GM23248 (cell line): ENCODE data around the gene ATP8A1. TPM values are rescaled to one million over a fixed set of nuclear protein-coding genes. Genes with fewer than 3 reads are reported as not detected.

Experiments used
- DNase-seq: peaks from one replicate; pipeline ENCODE4 v3.0.0-alpha.2; 2015
- H2AFZ ChIP-seq: fragments of 200-600 bp; sonication (generic); 2 replicates; pipeline ENCODE4 v1.6.1; 2016; ENCODE audit warnings: antibody characterized with exemption
- H3F3A ChIP-seq: fragments of 200-600 bp; sonication (generic); 2 replicates; pipeline ENCODE4 v1.6.1; 2016; ENCODE audit warnings: mild to moderate bottlenecking, antibody characterized with exemption, mixed run types; ENCODE audit not compliant: insufficient read depth
- H3K27ac ChIP-seq: fragments of 200-600 bp; sonication (generic); 2 replicates; pipeline ENCODE4 v1.5.1; 2016; ENCODE audit warnings: mild to moderate bottlenecking
- H3K27me3 ChIP-seq: fragments of 200-600 bp; sonication (generic); replicated peaks from 2 replicates; pipeline ENCODE4 v1.6.1; 2016; ENCODE audit warnings: mild to moderate bottlenecking; ENCODE audit not compliant: insufficient read depth
- H3K36me3 ChIP-seq: fragments of 200-600 bp; sonication (generic); 2 replicates; pipeline ENCODE4 v1.6.1; 2016; ENCODE audit warnings: low read depth, mild to moderate bottlenecking
- H3K4me1 ChIP-seq: fragments of 200-600 bp; sonication (generic); 2 replicates; pipeline ENCODE4 v1.6.1; 2016; ENCODE audit warnings: mild to moderate bottlenecking; ENCODE audit not compliant: insufficient read depth
- H3K4me2 ChIP-seq: fragments of 200-600 bp; sonication (generic); one replicate; pipeline ENCODE4 v1.6.1; 2016; ENCODE audit warnings: mild to moderate bottlenecking; ENCODE audit not compliant: unreplicated experiment
- H3K4me3 ChIP-seq: fragments of 200-600 bp; sonication (generic); 2 replicates; pipeline ENCODE4 v1.5.1; 2016; ENCODE audit warnings: mild to moderate bottlenecking
- H3K79me2 ChIP-seq: fragments of 200-600 bp; sonication (generic); 2 replicates; pipeline ENCODE4 v1.6.1; 2016; ENCODE audit warnings: mild to moderate bottlenecking; ENCODE audit not compliant: insufficient read depth
- H3K9ac ChIP-seq: fragments of 200-600 bp; sonication (generic); 2 replicates; pipeline ENCODE4 v1.6.1; 2016; ENCODE audit warnings: mild to moderate bottlenecking
- H3K9me2 ChIP-seq: fragments of 200-600 bp; sonication (generic); 2 replicates; pipeline ENCODE4 v1.6.1; 2016; ENCODE audit warnings: mixed run types, mild to moderate bottlenecking, moderate library complexity; ENCODE audit not compliant: insufficient read depth
- H3K9me3 ChIP-seq: fragments of 200-600 bp; sonication (generic); one replicate; pipeline ENCODE4 v1.6.1; 2017; ENCODE audit warnings: low read depth
- H4K20me1 ChIP-seq: fragments of 200-600 bp; sonication (generic); 2 replicates; pipeline ENCODE4 v1.6.0; 2016; ENCODE audit not compliant: insufficient read depth
- EZH2 ChIP-seq: fragments of 200-600 bp; sonication (generic); IDR thresholded peaks from 2 replicates; pipeline ENCODE4 v1.6.1; 2018; ENCODE audit warnings: antibody characterized with exemption, mild to moderate bottlenecking; ENCODE audit not compliant: insufficient read depth, poor library complexity, severe bottlenecking
- EZH2phosphoT487 ChIP-seq: fragments of 200-600 bp; sonication (generic); IDR thresholded peaks from 2 replicates; pipeline ENCODE4 v1.6.1; 2018; ENCODE audit warnings: antibody characterized with exemption, moderate library complexity, mild to moderate bottlenecking, low read depth; ENCODE audit not compliant: insufficient read depth
- WGBS, 2 experiments: methylation state at CpG; one replicate each; pipeline ENCODE4 v1.1.6; 2015 to 2017; ENCODE audit warnings: low lambda C conversion rate in 2 of 2, low coverage in 1 of 2; ENCODE audit errors: missing lambda C conversion rate in 2 of 2; 5-methylcytosine and 5-hydroxymethylcytosine counted together
- in situ Hi-C: fragments of 300-500 bp; cut with MboI; formaldehyde crosslinking; loops from 2 replicates; pipeline ENCODE4 v1.15.0; 2020
- polyA plus RNA-seq: library from polyadenylated mRNA; unstranded; fragments of >200 nt; fragmentation: Nextera tagmentation; extraction: Ambion mirVana; gene quantifications from 2 replicates; pipeline ENCODE4 v1.2.1, GENCODE V29; 2016
- total RNA-seq: library from RNA; depleted of rRNA; stranded (reverse); fragments of >200 nt; shearing (Covaris generic); gene quantifications from 2 replicates; pipeline ENCODE4 v1.2.3, GENCODE V29; 2014

The ATP8A1 gene
- total and polyA plus RNA-seq, 2 experiments from 2014 or later, result 0.11 to 0.13 TPM

DNA sequence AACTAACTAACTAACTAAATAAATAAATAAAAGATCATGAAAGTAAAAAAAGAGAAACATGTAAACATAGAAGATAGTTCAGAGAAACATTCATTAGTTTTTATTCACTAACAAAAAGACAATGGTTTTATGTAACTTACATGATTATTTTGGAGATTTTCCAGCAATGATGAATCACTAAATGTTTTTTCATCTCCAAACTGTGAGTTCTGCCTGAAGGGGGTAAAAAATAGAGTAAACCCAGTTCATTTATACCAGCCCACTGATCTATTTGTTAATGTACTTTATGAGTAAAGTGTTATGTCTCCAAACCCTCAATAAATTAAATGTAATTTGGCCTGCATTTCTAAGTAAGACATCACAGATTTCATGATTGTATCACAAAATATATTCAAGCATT is 101.1 kb downstream of the ATP8A1 start:
- Histone ChIP-seq H3K9me2 (no peaks in the 10 kb centered on the region), H3K27me3 (no peaks in the 10 kb centered on the region), H3K4me1 (no peaks in the 10 kb centered on the region), H3K36me3 (no peaks in the 10 kb centered on the region), H3K79me2 (no peaks in the 10 kb centered on the region), H3K27ac (no peak overlapping the region), H3K9ac (no peak overlapping the region), H3K4me2 (no peak overlapping the region), H4K20me1 (no peaks in the 10 kb centered on the region), H3K9me3 (no peaks in the 10 kb centered on the region), H2AFZ (no peak overlapping the region), H3F3A (no peaks in the 10 kb centered on the region), H3K4me3 (no peak overlapping the region)
- DNase-seq, result peak; percentile 47
- TF ChIP-seq EZH2phosphoT487, result no peak
- no peak for TF ChIP-seq EZH2
- in situ Hi-C loops, result no loop called here

GRCh38 chr4:42554072-42554471 is 102.8 kb downstream of the ATP8A1 start:
- Histone ChIP-seq H3K36me3 (no peaks in the 10 kb centered on the region), H3K9me2 (no peaks in the 10 kb centered on the region), H2AFZ (no peak overlapping the region), H3K4me1 (no peaks in the 10 kb centered on the region), H3K27ac (no peak overlapping the region), H3K27me3 (no peaks in the 10 kb centered on the region), H3K79me2 (no peaks in the 10 kb centered on the region), H3K9me3 (no peaks in the 10 kb centered on the region), H4K20me1 (no peaks in the 10 kb centered on the region), H3K4me3 (no peak overlapping the region), H3K9ac (no peak overlapping the region), H3K4me2 (no peak overlapping the region), H3F3A (no peaks in the 10 kb centered on the region)
- TF ChIP-seq EZH2phosphoT487 (no peak), EZH2 (no peak)
- in situ Hi-C loops, result no loop called here
- WGBS, 2 experiments, result 50 to 55% methylated on average over 3 of the region's 3 CpGs
- DNase-seq, result no peak

- WGBS, 2 experiments, result 72 to 85% methylated on average over 1 of the region's 1 CpG
- no peaks in the 10 kb centered on the region for H3F3A ChIP-seq
- H3K9ac ChIP-seq, result no peak overlapping the region
- no peaks in the 10 kb centered on the region for H3K4me1 ChIP-seq
- in situ Hi-C loops, result no loop called here
- no peak overlapping the region for H3K4me2 ChIP-seq
- TF ChIP-seq EZH2, result no peak
- no peak for TF ChIP-seq EZH2phosphoT487
- no peaks in the 10 kb centered on the region for H3K36me3 ChIP-seq
- no peaks in the 10 kb centered on the region for H3K9me2 ChIP-seq
- no peaks in the 10 kb centered on the region for H3K79me2 ChIP-seq
- no peak overlapping the region for H3K27ac ChIP-seq
- no peak for DNase-seq
- H3K9me3 ChIP-seq, result no peaks in the 10 kb centered on the region
- H2AFZ ChIP-seq, result no peak overlapping the region
- no peak overlapping the region for H3K4me3 ChIP-seq
- no peaks in the 10 kb centered on the region for H4K20me1 ChIP-seq
- H3K27me3 ChIP-seq, result no peaks in the 10 kb centered on the region
Observed at GRCh38 chr4:42549896-42550295, 107.0 kb downstream of the ATP8A1 start.

GRCh38 chr4:42547805-42548204 is 109.1 kb downstream of the ATP8A1 start:
- no peak overlapping the region for H3K4me2 ChIP-seq
- in situ Hi-C loops, result no loop called here
- H3K27me3 ChIP-seq, result no peaks in the 10 kb centered on the region
- H3K4me1 ChIP-seq, result no peaks in the 10 kb centered on the region
- no peak overlapping the region for H3K9ac ChIP-seq
- H3K79me2 ChIP-seq, result no peaks in the 10 kb centered on the region
- TF ChIP-seq EZH2phosphoT487, result no peak
- TF ChIP-seq EZH2, result no peak
- H4K20me1 ChIP-seq, result no peaks in the 10 kb centered on the region
- 59 to 77% methylated on average over 3 of the region's 3 CpGs for WGBS, 2 experiments
- DNase-seq, result no peak
- no peaks in the 10 kb centered on the region for H3K36me3 ChIP-seq
- no peak overlapping the region for H2AFZ ChIP-seq
- no peak overlapping the region for H3K4me3 ChIP-seq
- no peak overlapping the region for H3K27ac ChIP-seq
- no peaks in the 10 kb centered on the region for H3K9me3 ChIP-seq
- H3K9me2 ChIP-seq, result no peaks in the 10 kb centered on the region
- H3F3A ChIP-seq, result no peaks in the 10 kb centered on the region

- TF ChIP-seq EZH2phosphoT487 (no peak), EZH2 (no peak)
- H3K27me3 ChIP-seq, result no peaks in the 10 kb centered on the region
- H3F3A ChIP-seq, result no peaks in the 10 kb centered on the region
- in situ Hi-C loops, result no loop called here
- H3K9ac ChIP-seq, result no peak overlapping the region
- no peak overlapping the region for H2AFZ ChIP-seq
- no peaks in the 10 kb centered on the region for H4K20me1 ChIP-seq
- no peaks in the 10 kb centered on the region for H3K79me2 ChIP-seq
- no peak overlapping the region for H3K4me3 ChIP-seq
- no peaks in the 10 kb centered on the region for H3K4me1 ChIP-seq
- no peaks in the 10 kb centered on the region for H3K36me3 ChIP-seq
- H3K27ac ChIP-seq, result no peak overlapping the region
- H3K4me2 ChIP-seq, result no peak overlapping the region
- H3K9me2 ChIP-seq, result no peaks in the 10 kb centered on the region
- DNase-seq, result peak; percentile 19
- 48 to 52% methylated on average over 2 of the region's 2 CpGs for WGBS, 2 experiments
- H3K9me3 ChIP-seq, result no peaks in the 10 kb centered on the region
Observed at GRCh38 chr4:42543762-42544161, 113.1 kb downstream of the ATP8A1 start.
